GM21423 (cell line): Measurements from ENCODE around the gene DSE.
A peak's percentile ranks its signal among the peaks of the same experiment; 100 is the strongest.

Source experiments
- ATAC-seq: cut with Tn5 transposase; IDR thresholded peaks from one replicate; pipeline ENCODE4 v1.9.1; 2021; ENCODE audit warnings: mild to moderate bottlenecking, moderate library complexity; ENCODE audit not compliant: unreplicated experiment

Gene DSE

DNA sequence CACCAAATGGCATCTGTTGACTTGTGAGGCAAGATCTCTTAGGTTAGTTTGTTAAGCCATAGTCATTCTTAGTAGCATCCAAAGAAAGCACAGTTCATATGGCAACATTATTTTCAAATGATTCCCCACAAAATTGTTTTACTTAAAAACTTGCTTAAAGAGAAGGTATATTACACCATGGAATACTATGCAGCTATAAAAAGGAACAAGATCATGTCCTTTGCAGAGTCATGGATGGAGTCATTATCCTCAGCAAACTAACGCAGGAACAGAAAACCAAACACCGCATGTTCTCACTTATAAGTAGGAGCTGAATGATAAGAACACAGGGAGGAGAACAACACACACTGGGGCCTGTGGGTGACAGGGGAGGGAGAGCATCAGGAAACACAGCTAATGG lies 10.9 kb upstream of the DSE start:
- no peak for ATAC-seq

DNA sequence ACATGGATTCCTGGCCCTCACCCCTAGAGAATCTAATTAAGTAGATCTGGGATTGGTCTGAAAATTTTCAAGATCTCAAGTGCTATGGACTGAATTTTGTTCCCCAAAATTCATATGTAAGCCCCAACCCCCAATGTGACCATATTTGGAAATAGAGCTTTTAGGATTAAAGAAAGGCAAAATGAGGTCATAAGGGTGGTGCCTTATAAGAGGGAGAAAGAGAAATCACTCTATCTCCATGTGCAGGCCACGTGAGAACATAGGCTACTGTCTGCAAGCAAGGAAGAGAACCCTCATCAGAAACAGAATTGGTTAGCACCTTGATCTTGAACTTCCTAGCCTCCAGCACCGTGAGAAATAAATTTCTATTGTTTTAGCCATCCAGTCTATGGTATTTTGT lies 8.5 kb upstream of the DSE start:
- no peak for ATAC-seq

- no peak for ATAC-seq
These were observed 7.0 kb upstream of the DSE start for GRCh38 chr6:116363759-116364158.

GRCh38 chr6:116364321-116364720 lies 6.4 kb upstream of the DSE start:
- ATAC-seq: peak; percentile 49

DNA sequence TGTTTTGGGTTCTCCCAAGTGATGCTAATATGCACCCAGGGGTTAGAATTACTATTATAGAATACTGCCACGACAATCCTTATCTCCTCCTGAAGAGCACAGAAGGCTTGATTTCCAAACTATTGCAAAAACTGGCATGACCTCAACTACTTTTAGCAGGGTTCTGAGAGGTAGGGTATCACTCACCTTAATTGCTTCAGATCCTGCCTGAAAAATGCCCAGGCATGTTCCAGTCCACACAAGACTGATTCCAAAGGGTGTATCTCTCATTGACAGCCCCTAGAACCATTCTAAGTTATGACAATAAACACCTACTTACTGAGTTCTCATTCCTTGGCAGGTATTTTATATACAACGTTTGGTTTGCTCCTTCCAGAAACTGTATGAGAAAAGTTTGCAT lies 5.0 kb upstream of the DSE start:
- ATAC-seq: no peak

DNA sequence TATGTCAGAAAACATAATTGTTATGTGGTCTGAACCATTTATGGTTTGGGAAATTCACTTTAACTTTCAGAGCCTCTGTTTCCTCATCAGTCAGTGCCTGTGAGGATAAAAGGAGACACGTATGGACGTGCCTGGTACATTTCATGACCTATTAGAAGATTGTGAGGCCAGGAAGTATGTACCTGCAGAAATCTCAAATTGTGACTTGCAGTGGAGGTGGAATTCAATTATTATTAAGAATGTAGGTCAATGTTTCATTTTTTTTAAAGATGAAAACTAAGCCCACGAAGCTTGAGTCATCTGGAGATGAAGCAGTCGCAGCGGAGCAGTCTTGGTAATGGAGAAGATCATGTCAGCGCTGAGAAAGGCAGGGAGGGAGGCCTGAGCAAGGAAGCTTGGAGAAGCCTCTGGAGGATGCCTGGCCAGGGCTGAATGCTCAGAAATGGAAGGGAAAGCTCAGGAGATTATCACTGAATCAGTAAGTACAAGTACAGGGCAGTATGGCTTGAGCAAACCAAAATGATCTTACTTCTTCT lies 3.9 kb upstream of the DSE start:
- ATAC-seq: no peak

DNA sequence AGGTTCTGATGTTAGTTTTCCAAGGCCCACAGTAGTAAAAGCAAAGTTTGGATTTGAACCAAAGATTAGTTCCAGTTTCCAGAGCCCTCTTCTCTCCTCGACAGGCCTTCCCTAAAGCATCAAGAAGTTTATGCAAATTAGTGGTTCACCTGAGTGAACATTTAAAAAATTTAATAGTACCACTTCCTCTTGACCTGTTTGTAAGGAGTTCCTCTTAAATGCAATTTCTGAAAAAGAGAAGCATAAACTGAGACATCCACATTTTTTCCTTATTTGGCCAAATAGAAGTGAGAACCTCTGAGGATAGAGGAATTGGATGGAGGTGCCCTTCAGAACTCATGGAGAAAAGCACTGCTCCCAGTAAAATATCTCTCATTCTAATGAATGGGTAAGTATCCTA lies 1.2 kb upstream of the DSE start:
- peak; percentile 43 for ATAC-seq

DNA sequence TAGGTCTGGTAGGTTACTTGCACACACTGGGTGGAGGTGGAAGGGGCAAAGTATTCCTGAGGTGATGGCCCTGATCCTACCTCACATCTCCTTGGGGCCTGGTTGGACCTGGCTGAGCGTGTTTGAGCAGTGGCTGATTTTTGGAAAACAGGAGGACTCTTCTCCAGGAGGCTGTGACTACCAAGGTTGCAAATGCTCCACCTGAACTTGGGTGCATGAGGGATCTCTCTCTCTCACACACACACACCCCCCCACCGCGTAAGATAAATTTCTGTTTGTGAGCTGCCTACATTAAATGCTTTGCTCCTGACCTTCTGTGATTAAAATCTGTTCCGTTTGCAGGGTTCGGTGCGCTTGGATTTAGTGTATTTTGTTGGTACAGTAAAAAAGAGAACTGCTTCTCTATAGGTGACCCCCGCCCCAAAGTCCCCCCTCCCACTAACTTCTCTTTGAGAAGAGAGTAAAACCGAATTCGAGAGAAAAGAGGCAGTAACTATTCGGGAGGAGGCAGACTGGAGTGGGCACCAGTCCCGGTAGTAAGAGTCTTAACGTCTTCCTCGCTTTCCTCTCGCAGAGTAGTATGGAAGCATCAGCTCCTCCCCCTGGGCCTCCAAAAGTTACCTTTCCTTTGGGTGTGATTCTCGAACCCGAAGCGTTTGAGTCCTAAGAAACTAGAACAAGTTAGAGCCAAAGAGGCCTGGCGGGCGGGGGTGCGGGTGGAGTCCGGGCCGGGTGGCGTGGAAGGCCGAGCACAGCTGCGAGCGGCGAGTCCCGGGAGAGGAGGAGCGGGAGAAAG lies 585 bp upstream of the DSE start:
- ATAC-seq: peak; percentile 10

- peak; percentile 39 for ATAC-seq
These were observed 572 bp downstream of the DSE start for GRCh38 chr6:116371120-116371917.

DNA sequence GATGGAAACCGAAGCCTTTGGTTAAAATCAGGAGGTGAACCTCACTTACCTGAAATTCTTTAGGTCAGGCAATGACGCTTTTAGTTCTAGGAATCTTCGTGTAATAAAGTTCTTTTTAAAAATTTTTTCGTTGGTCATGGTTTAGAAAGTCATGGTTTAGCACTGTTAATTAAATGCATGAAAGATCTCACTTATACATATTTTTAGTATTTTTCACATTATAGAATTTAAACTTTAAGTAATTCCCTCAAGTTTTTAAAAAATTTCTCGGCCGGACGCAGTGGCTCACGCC lies 1.1 kb downstream of the DSE start:
- no peak for ATAC-seq

DNA sequence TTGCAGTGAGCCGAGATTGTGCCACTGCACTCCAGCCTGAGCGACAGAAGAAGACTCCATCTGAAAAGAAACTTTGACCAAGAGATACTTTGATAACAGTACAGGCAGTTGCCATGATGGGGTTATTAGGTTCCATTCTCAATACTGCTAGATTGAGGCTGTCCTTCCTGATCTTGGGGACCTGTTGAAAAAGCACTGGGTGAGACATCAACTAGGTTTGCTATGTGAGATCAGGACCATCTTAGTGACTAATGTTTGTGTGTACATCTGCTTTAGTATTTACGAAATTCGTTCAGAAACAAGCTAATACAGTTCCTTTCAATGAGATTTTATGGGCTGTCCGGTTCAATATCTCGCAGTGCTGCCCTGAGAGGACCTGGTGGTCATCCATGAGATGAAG lies 2.6 kb downstream of the DSE start:
- no peak for ATAC-seq

DNA sequence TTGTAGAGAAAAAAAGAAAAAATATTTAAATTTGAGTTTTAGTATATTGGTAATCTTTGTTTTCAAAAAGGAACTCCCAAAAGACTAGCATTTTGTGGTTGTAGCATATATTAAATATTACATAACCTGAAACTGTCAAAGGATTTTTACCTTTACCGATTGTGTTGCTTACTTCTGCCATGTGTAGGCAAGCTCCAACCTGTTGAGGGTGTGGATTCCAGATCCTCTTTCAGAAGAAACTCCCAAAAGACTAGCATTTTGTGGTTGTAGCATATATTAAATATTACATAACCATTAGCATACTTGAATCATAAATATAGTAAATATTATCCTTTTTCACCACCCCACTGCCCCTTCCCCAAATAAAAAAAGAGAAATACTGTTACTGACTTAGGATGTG lies 3.2 kb downstream of the DSE start:
- no peak for ATAC-seq

DNA sequence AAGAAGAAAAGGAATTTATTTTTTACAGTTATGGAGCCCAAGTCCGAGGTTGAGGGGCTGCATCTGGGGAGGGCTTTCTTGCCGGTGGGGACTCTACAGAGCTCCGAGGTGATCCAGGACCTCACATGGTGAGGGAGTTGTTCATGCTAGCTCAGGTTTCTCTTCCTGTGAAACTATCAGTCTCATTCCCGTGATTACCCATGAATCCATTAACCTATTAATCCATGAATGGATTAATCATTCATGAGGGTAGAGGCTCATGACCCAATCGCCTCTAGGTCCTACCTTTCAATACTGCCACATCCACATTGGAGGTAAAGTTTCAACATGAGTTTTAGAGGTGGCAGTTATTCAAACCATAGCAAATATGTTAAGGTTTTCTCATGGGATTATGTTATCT lies 3.8 kb downstream of the DSE start:
- ATAC-seq: no peak

- ATAC-seq: no peak
These were observed 4.5 kb downstream of the DSE start for GRCh38 chr6:116375262-116375661.

DNA sequence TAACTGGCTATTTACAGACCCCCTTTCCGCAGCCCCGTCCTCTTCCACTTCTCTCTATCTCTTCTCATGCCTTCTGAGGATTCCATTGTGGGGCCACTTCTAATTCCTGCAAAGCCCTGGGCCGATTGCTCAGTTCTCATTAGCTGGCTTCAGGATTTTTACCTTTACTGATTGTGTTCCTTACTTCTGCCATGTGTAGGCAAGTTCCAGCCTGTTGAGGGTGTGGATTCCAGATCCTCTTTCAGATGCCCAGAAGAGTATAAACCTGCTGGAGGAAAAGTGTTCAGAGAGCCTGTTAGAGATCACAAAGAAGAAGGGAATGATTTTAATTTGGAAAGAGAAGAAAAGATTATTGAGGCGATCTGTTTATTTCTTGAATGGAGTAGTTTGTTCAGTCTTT lies 5.4 kb downstream of the DSE start:
- ATAC-seq: no peak

DNA sequence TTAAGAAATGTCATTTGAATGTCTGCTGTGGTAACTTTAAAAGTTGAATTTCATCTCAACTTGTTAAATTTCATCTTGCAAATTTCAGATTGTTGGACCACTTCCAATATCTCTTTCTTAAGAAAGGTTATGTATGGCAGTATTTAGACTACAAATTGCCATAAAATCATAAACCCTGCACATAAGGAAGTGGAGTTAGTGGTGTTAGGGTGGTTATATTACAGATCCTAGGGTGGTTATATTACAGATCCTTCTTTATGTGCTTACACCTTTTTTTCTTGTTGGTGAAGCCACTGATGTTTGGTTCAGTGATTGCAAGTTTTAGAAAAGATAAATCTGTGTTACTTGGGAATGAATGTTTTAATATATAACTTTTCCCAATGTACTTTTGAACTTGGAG lies 9.0 kb downstream of the DSE start:
- ATAC-seq: no peak

DNA sequence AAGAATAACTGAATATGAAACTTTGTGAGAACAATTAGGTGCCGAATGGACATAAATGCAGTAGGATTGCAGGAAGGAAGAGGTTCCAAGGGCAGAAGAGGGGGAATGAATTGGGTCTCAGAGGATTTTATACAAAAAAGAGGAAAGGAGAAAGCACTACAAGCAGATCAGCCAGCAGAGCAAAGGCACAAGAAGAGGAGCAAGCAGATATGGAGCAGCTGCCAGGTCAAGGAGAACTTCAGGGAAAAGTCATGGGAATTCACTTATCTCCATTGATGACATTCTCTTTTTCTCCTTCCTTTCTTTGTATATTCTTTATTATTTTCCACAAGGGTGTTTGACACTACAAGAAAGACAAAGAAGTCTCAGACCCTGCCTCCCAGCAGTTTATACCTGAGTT lies 9.6 kb downstream of the DSE start:
- ATAC-seq: no peak

DNA sequence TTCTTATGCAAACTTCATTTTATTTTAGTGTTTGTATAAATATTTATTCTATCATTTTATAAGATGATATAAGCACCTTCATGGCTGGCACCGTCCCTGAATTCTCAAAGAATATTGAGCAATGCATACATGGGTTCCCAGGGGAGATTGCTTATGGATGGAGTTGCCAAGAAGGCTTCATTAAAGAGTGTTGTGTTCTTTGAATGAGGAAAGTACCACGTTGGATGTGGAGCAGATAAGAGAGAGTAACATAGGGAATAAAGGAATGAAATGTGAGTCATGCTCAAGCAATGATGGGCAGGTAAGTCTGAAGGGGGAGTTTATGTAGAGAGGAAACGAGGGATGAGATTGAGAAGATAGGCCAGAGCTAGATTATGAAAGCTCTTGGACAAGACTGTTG lies 10.3 kb downstream of the DSE start:
- ATAC-seq: no peak

- no peak for ATAC-seq
These were observed 11.8 kb downstream of the DSE start for GRCh38 chr6:116382587-116382986.

DNA sequence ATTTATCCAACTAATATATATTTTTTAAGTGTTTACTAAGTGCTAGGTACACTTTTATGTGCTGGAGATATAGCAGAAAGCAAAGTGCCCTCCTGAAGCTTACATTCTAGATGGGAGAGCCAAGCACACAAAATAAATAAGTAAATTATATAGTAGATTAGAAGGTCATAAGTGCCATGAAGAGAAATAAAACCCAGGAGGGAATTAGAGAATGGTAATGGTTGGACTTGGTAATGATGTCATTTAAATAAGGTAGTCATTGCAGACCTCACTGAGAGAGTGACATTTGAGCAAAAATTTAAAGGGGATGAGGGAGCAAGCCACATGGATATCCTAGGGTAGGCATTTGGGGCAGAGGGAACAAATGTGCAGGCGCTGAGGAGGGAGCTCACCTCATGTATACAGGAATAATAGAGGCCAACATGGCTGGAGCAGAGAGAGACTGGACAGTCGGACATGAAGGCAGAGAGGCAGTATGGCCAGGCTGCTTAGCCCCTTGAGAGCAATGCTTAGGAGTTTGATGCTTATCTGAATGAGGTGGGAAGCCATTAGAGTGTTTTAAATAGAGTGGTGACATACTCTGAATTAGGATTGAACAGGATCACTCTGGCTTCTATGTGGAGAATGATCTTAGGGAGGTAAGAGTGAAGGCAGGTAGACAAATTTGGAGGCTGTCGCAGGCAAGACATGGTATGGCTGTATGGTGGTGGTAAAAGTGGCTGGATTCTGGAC lies 14.1 kb downstream of the DSE start:
- no peak for ATAC-seq

DNA sequence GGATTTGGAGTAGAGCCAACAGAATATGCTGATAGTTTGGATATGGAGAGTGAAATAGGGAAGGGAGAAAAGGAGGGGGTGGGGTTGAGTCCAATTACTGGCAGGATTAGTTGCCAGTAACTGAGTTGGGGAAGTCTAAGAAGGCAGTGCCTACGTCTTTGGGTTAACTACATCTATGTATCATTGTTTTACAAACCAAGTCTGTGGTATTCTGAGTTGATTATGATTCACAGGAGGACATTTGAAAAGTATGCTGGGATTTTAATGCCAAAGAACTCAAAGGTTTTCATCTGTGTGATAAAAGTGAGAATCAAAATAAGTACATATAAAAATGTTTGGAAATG lies 14.7 kb downstream of the DSE start:
- ATAC-seq: no peak

DNA sequence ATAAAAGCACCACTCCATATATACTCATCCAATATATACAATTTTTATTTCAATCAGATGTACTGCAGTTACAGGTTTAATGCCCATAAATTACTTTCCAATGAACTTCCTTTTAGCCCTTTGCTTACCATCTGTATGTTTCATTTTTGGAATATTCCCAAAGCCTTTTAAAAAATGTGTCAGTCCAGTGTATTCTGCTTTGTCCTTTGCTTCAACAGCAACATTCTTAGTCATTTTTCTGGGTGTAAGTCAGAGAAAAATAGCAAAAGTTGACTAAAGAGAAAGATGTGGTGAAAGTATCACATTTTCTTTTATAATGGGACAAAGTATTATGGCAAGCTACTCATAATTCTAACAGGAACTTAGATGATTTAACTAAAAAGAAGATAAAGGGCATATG lies 15.2 kb downstream of the DSE start:
- no peak for ATAC-seq
